Measurements from ENCODE around the gene ROCK1.

DNA sequence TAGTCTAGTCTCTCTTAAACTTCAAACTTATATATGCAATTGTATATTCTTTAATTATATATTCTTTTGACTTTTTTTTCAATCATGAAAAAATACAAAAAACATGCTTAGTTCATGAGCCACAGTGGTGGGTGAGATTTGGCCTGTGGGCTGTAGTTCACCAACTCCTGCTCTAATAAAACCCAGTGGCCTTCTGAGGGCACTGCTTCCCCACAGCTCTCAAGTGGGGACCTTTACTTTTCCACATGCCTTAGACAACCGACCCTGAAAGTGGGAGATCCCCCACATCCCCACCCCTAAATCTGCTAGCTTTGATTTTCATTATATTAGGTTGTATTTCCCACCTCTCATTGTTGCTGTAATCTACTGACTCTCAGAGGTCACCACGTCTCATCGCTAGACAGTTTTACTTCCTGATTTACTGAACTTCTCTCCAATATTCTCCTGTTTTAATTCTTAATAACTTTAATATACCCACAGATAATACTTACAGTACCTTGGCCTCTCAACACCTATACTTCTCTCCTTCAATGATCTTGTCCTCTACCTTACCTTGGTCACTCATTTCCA is 57.3 kb downstream of the ROCK1 start:
- TF ChIP-seq, protein P1, sequence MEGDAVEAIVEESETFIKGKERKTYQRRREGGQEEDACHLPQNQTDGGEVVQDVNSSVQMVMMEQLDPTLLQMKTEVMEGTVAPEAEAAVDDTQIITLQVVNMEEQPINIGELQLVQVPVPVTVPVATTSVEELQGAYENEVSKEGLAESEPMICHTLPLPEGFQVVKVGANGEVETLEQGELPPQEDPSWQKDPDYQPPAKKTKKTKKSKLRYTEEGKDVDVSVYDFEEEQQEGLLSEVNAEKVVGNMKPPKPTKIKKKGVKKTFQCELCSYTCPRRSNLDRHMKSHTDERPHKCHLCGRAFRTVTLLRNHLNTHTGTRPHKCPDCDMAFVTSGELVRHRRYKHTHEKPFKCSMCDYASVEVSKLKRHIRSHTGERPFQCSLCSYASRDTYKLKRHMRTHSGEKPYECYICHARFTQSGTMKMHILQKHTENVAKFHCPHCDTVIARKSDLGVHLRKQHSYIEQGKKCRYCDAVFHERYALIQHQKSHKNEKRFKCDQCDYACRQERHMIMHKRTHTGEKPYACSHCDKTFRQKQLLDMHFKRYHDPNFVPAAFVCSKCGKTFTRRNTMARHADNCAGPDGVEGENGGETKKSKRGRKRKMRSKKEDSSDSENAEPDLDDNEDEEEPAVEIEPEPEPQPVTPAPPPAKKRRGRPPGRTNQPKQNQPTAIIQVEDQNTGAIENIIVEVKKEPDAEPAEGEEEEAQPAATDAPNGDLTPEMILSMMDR (IDR thresholded peaks at IDR 0.05) = no peak
- TF ChIP-seq POLR2A (IDR thresholded peaks at IDR 0.05) = no peak
